GF-D8 (cell line): ENCODE measurements around the gene TRAF7.
"Not testable (repeated sequence)": the region's sequence is repeated elsewhere in the genome, so short reads cannot be mapped to it uniquely, and the experiment has no call there.

Source experiments
- DNase-seq: peaks from one replicate; lab custom pipeline; 2025; lab: John Stamatoyannopoulos, UW

TRAF7 gene

DNA sequence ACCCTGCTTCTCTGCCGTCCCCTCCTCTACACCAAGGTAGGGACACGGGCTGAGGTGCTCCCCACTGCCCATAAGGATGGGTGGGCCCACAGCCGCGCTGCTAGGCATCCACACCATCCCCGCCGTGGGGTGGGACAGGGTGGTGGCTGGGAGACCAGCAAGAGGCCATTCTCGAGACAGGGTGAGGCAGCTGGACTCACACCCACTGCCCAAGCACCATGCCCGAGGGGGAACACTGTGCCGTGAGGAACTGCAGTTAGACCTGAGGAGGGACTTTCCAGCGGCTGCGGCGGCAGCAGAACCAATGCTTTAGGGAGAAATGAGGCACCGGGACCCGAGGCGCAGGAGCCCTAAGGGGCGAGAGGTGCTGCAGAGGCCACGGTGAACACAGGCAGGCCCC is 33.2 kb upstream of the TRAF7 start:
- no peak for DNase-seq

DNA sequence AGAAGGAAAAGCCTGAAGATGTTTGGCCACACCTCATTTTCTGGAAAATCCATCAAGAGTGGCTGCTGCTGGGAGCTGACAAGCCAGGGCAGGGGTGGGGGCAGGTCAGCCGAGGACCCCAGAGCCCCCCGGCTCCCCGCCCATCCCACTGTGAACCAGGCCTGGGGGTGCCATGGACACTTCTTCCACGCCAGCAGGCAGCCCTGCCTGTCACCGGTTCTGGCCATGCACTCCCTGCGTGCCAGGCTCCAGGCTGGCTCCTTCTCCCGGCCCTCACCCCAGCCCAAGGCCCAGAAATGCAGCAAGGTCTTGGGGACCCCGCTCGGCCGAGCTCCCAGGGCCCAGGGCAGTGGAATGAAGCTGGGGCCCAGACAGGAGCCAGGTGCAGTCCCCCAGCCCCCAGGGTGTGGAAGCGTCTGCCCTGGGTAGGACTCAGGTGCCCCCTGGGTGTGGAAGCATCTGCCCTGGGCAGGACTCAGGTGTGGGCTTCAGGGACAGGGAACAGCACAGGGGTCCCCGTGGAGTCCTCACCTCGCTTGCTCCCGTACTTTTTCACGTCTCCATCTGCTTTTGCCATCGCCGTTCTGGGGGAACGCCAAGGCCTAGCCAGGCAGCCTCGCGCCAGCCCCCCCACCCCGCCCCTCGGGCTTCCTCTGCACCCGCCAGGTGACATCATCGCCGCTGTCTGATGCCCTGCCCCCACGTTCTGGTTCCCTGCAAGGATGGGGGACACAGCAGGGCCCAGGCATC is 32.5 kb upstream of the TRAF7 start:
- not testable (repeated sequence) for DNase-seq

DNA sequence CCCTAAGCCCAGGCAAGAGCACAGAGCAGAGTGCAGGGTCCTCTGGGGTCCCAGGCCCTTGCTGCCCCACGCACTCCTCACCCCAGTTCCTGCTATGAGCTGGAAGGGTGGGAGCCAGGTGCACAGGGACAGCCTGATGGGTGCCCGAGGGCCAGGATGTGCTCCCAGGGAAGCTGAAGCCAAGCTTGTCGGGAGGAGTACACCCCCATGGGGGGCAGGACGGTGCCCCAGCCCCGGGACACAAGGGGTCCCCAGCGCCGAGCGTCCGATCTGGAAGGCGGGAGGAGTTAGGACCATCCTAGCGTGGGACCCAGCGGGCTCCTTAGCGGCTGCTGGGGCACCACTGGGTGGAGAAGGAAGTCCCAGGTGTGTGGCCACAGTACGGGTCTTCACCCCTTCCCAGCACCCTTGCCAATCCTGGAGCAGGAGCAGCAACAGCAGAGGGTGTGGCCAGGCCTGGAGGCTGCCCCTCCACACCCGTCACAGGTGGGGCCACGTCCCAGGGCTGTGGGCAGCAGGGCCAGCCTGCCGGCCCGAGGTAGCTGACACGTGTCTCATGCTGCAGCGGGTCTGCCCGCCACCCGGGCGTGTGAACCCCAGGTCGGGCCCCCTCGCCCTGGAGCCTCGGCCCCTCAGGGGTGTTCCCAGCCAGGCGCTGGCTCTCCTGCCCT is 31.7 kb upstream of the TRAF7 start:
- DNase-seq = not testable (repeated sequence)

DNA sequence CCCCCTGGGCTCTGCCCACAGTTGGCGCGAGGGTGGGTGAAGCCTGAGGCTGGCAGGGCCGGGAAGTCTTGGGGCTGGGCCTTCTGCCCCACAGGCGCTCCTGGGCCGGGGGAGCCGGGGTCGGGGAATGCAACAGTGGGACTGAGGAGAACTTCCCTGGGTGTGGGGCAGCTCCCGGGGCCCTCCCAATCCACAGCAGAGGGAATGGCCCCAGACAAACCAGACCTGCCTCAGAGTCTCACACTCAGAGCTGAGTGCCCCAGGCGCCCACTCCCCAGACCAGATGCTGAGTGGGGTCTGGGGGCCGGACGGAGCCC is 31.2 kb upstream of the TRAF7 start:
- DNase-seq = not testable (repeated sequence)

DNA sequence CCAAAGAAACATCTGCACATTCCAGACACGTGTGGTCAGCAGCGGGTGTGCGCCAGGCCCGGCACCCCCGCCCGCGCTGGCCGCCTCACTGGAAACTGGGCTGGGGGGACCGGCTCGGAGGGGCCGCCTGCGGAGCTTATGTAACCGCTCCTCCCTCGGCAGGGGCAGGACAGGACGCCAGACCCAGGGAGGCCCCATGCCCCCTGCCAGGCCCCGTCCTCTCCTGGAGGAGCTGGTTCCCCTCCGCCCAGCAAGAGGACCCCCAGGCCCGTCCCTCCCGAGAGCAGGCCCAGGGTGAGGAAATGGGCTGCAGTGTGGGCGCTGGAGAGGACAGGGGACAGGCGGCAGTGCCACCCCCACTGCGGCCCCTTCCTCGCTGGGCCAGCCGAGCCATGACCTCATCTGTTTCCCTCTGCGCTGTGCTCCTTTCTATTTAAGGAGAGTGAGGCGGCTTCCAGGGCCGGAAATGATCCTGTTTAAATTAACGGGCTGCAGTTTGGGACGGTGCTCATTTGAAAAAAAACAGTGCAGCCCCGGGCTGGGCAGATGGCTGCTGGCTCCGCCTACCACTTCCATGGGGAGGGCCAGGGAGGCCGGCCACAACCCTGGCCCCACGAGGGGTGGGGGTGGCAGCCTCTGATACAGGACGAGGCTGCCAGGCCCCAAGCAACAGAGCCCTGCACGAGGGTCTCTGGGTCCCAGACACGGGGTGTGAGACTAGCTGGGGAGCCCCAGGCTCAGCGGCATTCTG is 30.7 kb upstream of the TRAF7 start:
- DNase-seq = not testable (repeated sequence)

DNA sequence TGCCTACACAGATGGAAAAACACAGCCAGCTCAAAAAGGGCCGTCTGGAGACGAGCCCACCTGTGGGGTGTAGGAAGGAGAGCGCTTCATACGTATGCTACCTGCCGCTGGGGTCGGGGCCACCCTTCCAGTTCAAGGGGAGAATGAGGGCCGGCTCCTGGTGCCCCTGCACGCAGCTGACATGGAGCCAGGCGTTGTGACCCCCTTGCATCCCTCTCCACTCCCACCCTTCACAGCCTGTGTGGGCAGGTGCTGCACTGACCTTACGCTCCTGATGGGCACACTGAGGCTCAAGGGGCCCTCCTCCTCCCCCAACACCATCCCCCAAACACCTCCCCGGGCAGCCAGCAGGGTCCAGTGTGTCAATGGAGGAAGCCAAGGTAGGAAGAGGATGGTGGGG is 30.0 kb upstream of the TRAF7 start:
- DNase-seq = not testable (repeated sequence)

DNA sequence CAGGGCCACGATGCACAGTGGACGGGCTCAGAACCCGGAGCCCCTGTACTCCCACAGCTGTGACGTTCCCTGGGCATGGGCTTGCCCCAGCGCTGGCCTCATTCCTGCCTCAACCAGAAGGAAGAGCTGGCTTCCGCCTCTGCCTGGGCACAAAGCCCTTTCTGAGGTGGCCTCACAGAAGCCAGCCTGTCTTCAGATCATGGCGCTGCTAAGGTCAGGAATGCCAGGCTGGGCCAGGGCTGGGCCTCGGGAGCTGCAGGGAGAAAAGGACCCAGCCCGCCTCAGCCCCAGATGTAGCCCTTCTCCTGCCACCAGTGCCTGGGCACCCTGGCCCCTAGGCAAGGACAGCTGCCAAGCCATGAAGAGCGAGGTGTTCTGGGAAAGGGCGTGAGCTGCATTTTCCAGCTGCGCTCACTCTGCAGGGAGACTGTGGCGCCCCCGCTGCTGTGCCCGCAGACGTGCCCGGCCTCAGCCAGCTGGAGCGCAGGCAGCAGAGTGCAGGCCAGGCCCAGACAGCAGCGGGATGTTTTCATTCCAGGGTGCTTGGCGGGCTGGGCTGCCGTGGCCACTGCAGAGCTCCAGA is 29.3 kb upstream of the TRAF7 start:
- not testable (repeated sequence) for DNase-seq

DNA sequence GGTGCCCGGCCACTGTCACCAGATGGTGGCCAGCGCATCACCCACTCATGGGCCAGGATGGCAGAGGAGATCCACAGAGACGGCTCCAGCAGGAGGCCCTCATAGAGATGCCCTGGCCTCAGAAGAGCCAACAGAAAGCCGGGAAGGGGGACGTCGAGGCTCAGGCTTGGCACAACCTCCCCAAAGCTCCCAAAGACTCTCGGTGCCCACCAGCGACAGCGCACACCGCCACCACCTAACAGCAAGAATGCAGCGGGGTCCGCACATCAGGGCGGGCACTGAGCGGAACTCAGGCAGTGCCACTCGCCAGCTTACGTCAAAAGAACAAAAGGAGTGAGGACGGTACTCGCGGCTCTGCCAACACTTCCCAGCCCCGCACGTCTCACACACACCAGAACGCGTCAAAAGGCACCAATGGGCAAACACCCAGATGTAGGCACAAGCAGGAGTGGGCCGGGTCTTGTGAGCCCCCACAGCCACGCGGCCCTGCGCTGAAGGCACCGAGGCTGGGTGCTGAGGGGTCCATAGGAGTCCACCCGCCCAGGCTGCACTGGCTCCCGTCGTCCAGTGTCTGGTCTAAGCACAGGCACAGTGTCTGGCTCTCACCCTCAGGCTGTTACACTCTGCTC is 28.5 kb upstream of the TRAF7 start:
- not testable (repeated sequence) for DNase-seq

DNA sequence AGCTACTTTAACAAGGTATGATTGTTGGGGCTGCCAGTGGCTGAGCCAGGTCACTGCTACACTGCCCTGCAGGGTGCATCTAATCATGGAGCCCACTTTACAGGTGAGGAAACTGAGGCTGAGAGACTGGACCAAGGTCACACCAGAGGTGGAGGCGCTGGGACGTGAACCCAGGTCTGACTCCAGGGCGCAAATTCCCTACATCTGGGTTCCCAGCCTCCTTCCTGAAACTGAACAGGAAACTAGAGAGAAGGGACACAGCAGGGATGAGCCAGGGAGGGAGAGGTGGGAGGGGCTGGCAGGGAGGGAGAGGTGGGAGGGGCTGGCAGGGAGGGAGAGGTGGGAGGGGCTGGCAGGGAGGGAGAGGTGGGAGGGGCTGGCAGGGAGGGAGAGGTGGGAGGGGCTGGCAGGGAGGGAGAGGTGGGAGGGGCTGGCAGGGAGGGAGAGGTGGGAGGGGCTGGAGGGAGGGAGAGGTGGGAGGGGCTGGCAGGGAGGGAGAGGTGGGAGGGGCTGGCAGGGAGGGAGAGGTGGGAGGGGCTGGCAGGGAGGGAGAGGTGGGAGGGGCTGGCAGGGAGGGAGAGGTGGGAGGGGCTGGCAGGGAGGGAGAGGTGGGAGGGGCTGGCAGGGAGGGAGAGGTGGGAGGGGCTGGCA is 27.8 kb upstream of the TRAF7 start:
- DNase-seq = not testable (repeated sequence)

DNA sequence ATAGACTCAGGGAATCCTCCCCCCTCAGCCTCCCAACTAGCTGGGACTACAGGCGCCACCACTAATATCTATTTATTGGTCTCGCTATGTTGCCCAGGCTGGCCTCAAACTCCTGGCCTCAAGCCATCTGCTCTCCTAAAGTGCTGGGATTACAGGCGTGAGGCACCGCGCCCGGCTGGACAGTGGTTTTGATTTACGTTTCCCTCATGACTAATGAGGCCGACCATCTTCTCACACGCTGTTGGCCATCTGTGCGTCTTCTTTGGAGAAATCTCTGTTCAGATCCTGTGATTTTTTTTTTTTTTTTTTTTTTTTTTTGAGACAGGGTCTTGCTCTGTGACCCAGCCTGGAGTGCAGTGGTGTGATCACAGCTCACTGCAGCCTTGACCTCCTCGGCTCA is 26.3 kb upstream of the TRAF7 start:
- DNase-seq = not testable (repeated sequence)

DNA sequence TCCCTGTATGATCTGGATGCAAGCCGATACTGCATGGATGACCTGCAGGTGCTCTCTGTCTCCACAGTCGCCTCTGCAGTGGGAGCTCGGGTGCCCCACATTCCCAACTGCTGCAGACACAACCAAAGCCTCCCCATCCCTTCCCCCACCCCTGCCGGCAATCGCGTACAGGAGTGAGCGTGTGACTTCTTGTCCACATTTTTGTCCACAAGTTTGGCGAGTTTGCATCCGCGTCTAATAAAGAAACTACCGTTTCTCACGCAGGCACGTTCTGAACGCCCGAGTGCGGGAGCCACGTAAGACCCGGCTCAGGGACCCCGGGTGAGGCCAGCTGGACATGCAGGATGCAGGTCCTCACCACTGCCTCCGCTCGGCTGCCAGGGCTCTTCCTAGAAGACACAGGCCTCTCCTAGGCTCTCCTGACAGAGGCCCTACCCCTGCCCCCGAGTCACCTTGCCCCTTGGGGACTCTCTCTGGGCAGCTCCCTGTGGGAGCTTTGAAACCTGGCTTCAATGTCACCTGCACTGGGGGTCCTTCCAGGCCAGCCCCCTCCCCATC is 25.6 kb upstream of the TRAF7 start:
- not testable (repeated sequence) for DNase-seq

DNA sequence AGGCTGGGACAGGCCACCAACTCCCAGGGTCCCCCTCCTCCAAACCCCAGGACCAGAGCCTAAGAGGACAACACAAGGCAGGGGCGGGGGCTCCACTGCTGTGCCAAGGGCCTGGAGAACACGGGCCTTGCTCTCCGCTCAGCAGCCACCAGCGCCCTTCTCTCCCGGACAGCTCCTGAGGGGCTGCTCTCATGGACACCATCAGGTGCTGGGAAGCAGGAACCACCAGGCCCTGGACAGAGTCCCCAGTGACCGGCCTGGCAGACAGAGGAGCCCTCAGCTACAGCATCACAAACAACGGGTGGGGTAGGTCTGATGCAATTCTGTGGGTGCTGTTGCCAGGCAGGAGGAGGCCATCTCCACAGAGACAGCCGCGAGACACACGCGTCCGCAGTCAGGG is 21.8 kb upstream of the TRAF7 start:
- DNase-seq = not testable (repeated sequence)

DNA sequence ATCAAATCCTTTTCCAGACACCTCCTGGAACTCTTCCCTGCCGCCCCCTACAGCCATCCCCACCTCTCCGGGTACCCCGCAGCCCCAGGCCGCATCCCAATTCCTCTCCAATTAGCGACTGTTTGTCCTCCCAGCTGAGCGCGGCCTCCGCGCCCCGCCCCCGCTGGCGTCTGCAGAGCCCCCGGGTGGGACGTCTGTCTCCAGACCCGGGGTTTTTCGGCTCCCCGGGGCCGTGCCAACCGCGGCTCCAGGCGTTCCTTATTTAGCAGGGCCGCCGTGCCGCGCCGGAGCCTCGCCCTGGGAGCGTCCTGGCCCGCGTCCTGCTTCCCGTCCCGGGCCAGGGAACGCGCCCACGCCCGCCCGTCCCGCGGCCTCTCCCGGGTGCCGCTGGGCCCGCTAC is 20.5 kb upstream of the TRAF7 start:
- not testable (repeated sequence) for DNase-seq

DNA sequence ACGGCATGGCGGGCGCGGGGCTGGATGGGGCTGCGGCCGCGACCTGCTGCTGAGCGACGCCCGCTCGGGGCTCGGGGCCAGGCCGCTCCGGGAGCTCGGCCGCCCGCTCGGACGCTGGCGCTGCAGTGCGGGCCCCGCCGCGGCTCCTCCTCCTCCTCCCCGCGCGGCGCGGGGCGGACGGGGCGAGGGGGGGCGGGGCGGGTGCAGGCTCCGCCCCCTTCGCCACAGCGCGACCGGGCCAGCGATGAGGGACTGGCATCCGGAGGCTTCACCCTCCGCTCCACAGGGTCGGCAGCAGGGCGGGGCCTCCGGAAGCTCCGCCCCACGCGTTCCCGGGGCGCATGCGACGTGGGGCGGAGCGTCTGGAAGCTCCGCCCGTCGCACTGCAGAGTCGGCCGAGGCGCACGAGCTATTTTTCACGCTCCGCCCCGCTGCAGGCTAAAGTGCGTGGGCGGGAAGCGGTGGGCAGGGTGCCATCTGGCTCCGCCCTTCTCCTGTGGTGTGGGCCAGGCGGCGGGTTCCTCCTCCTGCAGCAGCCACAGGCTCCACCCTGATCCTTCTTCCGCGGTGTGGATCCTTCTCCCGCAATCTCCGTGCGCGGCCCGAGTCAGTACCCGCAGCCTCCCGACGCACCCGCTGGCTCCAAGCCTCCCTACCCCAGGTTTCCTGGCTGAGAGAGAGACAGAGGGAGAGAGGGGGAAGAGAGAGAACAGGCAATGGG is 19.7 kb upstream of the TRAF7 start, which contains the start of gene PKD1:
Gene PKD1 (minus strand): TSS at position 129 of the 721 bp plus-strand sequence. CDS start 209 bp downstream, outside the sequence.
- peak; percentile 80 for DNase-seq

DNA sequence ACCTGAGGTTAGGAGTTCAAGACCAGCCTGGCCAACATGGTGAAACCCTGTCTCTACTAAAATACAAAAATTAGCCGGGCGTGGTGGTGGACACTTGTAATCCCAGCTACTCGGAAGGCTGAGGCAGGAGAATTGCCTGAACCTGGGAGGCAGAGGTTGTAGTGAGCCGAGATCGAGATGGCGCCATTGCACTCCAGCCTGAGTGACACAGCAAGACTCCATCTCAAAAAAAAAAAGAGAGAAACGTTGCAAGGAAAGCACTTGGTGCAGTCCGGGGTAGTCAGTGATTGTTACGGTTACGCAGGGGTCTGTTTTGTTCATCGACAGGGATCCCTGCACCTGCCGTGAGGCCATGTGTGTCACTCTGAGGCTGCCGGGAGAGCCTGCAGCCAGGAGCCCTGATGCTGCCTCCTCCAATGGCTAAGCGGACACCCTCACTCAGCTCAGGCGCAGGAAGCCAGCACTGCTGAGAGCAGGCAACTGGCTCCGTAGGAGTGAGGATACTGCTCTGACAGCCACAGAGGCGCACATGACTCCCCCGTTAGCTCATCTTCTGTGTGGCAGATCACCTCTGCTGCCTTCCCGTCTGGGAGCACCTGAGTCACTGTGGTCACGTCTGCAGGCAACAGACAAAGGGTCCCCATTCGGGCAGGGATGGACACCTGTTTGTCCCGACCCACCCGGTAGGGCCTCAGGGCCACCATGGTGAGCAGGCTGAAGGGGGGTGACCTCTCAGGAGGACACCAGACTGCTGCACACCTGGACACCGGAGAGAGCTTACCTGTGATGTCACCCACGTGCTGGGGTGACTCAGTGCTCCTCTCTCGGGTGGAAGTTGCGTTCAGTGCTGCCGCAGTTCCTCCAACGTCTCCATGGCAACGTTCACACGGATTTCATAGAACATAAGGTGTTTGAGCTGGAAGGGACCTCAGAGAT is 12.4 kb upstream of the TRAF7 start:
- DNase-seq = no peak

DNA sequence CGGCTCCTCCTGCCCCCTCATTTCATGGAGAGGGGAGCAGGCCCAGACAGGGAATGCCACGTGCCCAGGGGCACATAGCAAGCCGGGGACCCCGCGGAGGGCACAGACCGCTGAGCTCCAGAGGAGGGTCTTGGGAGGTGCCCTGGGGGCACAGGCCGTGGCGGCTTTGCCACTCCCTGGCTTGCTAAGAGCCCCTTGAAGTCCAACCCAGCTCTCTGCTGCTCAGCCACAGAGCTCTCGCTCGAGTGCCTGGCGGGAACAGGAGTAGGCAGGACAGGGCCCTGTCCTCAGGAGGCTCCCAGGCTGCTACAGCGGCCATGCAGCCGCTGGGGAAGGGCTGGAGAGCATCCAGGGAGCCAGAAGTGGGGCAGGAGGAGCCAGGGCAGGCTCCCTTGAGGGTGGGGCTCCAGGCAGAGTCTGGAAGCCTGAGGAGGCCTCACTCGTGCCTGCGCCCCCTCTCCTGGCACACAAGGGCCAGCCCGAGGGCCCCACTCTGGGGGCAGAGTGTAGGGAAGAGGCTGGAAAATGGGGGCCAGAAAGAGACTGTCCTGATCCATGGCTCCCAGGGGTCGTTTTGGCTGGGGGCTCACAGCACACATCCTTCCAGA is 11.6 kb upstream of the TRAF7 start:
- no peak for DNase-seq

DNA sequence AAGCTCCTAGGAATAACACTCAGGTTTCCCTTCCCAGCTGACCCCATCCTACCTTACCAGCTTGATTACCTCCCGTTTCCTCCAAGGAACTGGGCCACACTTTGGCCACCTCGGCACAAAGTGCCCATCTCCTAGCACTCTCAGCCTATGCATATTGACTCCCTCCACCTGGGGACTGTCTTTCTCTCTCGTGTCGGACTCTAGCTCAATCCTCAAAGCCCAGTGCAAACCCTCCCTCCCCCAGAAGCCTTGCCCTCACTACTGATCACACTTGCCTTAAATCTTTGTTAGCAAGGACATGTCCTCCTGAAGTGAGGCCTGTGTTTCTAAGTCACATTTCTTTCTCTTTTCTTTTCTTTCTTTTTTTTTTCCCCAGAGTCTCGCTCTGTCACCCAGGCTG is 9.7 kb upstream of the TRAF7 start:
- DNase-seq = no peak

DNA sequence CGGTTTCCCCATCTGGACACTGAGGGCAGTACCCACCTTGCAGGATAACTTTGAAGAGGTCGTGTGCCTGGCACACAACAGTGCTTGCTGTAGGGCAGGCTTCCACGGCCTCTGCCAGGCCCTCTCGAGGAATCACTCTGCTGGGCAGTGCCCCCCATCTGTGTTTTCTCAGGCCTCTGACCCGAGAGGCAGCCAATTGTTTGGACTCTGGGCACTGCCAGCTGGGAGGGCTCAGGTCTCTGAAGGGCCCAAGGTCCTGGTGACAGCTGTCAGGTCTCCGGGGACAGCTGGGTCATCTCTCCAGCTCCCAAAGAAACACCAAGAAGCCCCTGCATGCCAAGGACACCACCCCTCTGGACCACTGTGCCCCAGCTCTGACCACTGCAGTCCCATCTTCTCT is 8.2 kb upstream of the TRAF7 start:
- DNase-seq = no peak
